ENCODE results near the gene MUC20.

The MUC20 gene

GRCh38 chr3:195739561-195740111 lies 18.9 kb downstream of the MUC20 start:
- Histone ChIP-seq H3K36me3 (ENCODE audit: insufficient read depth) (no peaks in the 10 kb centered on the region), H2AFZ (ENCODE audit: low read depth) (no peak overlapping the region), H3K79me2 (ENCODE audit: insufficient read depth, low read depth) (no peaks in the 10 kb centered on the region), H3K9ac (no peak overlapping the region), H3K27me3 (ENCODE audit: insufficient read depth, low read depth) (no peaks in the 10 kb centered on the region), H3K4me3 (IDR thresholded peaks at IDR 0.05; ENCODE audit: insufficient read depth, low read depth, low read length) (no peak overlapping the region), H3K4me2 (no peak overlapping the region), H3K4me1 (ENCODE audit: low read depth, poor library complexity, severe bottlenecking) (no peaks in the 10 kb centered on the region), H3K27ac (no peak overlapping the region), H4K20me1 (ENCODE audit: insufficient read depth) (no peaks in the 10 kb centered on the region)
- no peak for TF ChIP-seq CTCF (conservative IDR thresholded peaks at IDR 0.05; ENCODE audit: low read depth, low read length)

DNA sequence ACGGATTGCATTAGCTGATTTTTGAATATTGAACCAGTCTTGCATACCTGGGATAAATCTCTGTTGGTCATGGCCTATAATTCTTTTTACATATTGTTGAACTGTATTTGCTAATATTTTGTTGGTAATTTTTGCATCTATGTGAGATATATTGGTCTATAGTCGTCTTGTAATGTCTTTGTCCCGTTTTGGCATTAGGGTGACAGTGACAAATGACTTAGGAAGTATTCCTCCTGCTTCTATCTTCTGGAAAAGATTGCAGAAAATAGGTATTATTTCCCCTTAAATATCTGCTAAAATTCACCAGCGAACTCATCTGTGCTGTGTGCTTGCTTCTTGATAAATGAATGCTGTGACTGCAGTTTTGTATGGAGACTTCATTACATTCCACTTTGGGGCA lies 23.7 kb downstream of the MUC20 start:
- H3K9ac ChIP-seq = no peak overlapping the region
- no peaks in the 10 kb centered on the region for H4K20me1 ChIP-seq (ENCODE audit: insufficient read depth)
- H3K79me2 ChIP-seq (ENCODE audit: insufficient read depth, low read depth) = no peaks in the 10 kb centered on the region
- no peak overlapping the region for H3K4me2 ChIP-seq
- no peaks in the 10 kb centered on the region for H3K27me3 ChIP-seq (ENCODE audit: insufficient read depth, low read depth)
- H2AFZ ChIP-seq (ENCODE audit: low read depth) = no peak overlapping the region
- H3K4me1 ChIP-seq (ENCODE audit: low read depth, poor library complexity, severe bottlenecking) = peaks cover 3% of the 10 kb centered on the region
- H3K36me3 ChIP-seq (ENCODE audit: insufficient read depth) = no peaks in the 10 kb centered on the region
- no peak for TF ChIP-seq CTCF (conservative IDR thresholded peaks at IDR 0.05; ENCODE audit: low read depth, low read length)
- no peak overlapping the region for H3K27ac ChIP-seq
- H3K4me3 ChIP-seq (IDR thresholded peaks at IDR 0.05; ENCODE audit: insufficient read depth, low read depth, low read length) = no peak overlapping the region

DNA sequence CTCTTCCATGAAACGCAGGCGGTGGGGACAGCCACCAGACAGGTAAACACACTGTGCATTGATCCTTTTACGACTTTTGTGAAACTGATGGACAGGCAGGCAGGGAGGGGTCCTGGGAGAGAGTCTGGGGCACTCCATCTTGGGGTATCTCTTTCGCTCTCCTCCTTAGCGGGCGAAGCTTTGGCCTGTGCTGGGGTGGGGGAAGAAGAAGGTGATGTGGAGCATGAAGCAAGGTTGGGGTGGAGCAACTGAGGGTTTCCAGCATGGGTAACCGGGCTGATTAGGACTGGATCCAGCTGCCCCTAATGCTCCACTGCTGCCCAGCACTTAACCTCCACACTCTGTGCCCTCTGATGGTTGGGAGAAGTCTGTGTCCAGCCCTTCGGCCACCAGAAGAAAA lies 25.6 kb downstream of the MUC20 start:
- Histone ChIP-seq H3K9ac (no peak overlapping the region), H3K4me3 (IDR thresholded peaks at IDR 0.05; ENCODE audit: insufficient read depth, low read depth, low read length) (no peak overlapping the region), H3K79me2 (ENCODE audit: insufficient read depth, low read depth) (no peaks in the 10 kb centered on the region), H3K4me1 (ENCODE audit: low read depth, poor library complexity, severe bottlenecking) (peaks cover 3% of the 10 kb centered on the region), H3K27ac (no peak overlapping the region), H3K4me2 (no peak overlapping the region), H4K20me1 (ENCODE audit: insufficient read depth) (no peaks in the 10 kb centered on the region), H3K27me3 (ENCODE audit: insufficient read depth, low read depth) (no peaks in the 10 kb centered on the region), H2AFZ (ENCODE audit: low read depth) (no peak overlapping the region), H3K36me3 (ENCODE audit: insufficient read depth) (no peaks in the 10 kb centered on the region)
- no peak for TF ChIP-seq CTCF (conservative IDR thresholded peaks at IDR 0.05; ENCODE audit: low read depth, low read length)

DNA sequence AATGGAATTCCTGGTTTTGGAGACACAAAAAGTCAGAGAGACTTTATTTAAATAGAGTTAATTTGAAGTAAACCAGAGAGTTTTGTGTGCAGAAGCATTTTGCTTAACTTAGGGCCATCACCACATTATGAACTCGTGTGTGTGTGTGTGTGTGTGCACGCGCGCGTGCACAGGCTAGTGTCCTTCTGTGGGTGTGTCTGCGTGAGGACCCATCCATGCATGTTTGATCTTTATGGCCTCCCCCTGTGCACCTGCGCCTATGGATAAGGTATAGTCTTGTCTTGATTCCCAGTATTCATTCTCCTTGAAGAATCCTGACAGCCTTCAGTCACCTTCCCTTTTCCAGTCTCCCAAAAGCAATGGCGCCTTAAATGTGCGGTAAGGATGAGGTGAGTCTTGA lies 26.0 kb downstream of the MUC20 start:
- Histone ChIP-seq H2AFZ (ENCODE audit: low read depth) (no peak overlapping the region), H3K27ac (no peak overlapping the region), H3K4me2 (no peak overlapping the region), H3K79me2 (ENCODE audit: insufficient read depth, low read depth) (no peaks in the 10 kb centered on the region), H3K4me3 (IDR thresholded peaks at IDR 0.05; ENCODE audit: insufficient read depth, low read depth, low read length) (no peak overlapping the region), H4K20me1 (ENCODE audit: insufficient read depth) (no peaks in the 10 kb centered on the region), H3K9ac (no peak overlapping the region), H3K27me3 (ENCODE audit: insufficient read depth, low read depth) (no peaks in the 10 kb centered on the region), H3K36me3 (ENCODE audit: insufficient read depth) (no peaks in the 10 kb centered on the region), H3K4me1 (ENCODE audit: low read depth, poor library complexity, severe bottlenecking) (peaks cover 3% of the 10 kb centered on the region)
- no peak for TF ChIP-seq CTCF (conservative IDR thresholded peaks at IDR 0.05; ENCODE audit: low read depth, low read length)

All from KMS-11 (cell line).